ENCODE measurements around the gene MRC2.

DNA sequence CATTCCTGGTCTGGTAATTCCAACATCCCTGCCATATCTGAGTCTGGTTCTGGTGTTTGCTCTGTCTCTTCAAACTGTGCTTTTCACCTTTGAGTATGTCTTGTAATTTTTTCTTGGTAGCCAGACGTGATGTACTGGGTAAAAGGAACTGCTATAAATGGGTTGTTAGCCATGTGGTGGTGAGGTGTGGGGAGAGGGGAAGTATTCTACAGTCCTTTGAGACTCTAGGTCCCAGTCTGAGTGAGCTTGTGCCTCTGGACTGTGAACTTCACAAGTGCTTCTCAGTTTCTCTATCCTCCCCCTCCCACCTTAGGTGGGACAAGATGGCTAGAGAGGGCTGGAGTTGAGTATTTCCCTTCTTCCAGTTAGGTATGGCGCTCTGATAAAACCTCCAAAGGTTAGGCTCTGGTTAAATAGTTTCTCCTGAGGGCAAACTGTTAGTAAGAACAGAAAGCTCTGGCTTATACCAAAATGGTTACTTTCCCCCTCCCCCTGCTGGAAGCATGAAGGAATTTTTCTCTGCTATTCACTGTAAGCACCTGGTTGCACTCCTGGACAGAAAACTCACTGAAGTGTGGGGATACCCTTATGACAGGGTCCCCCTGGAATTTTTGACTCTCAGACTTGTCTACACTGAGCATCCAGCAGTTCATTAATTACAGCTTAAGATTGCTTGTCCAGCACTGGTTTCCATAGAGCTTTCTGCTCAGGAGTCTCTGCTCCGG, 92.8 kb downstream of the MRC2 start:
- TF ChIP-seq EZH2 (IDR thresholded peaks at IDR 0.05; ENCODE audit: insufficient read depth, poor library complexity, severe bottlenecking) (no peak), EZH2phosphoT487 (IDR thresholded peaks at IDR 0.05; ENCODE audit: insufficient read depth, low read depth) (no peak)

All from GM23248 (cell line).